GM06990 (cell line): ENCODE results near the gene HOXD12.

ENCODE experiments used
- DNase-seq: peaks from one replicate; pipeline ENCODE4 v3.0.0-alpha.2; 2011; ENCODE audit not compliant: insufficient read length; ENCODE audit errors: extremely low read depth
- H3K27me3 ChIP-seq: replicated peaks from 2 replicates; pipeline ENCODE4 v1.6.0; 2011; ENCODE audit warnings: low read length; ENCODE audit not compliant: control insufficient read depth, insufficient read depth
- H3K36me3 ChIP-seq: 2 replicates; pipeline ENCODE4 v1.5.1; 2011; ENCODE audit warnings: low read length; ENCODE audit not compliant: control insufficient read depth, insufficient read depth
- H3K4me3 ChIP-seq: replicated peaks from 2 replicates; pipeline ENCODE4 v1.5.1; 2011; ENCODE audit warnings: low read depth, mild to moderate bottlenecking, control low read depth, low read length
- CTCF ChIP-seq: IDR thresholded peaks from 2 replicates; pipeline ENCODE4 v1.5.1; 2011; ENCODE audit warnings: low read length, control low read depth, mild to moderate bottlenecking, inconsistent platforms; ENCODE audit not compliant: insufficient read depth, poor library complexity, severe bottlenecking

The HOXD12 gene

DNA sequence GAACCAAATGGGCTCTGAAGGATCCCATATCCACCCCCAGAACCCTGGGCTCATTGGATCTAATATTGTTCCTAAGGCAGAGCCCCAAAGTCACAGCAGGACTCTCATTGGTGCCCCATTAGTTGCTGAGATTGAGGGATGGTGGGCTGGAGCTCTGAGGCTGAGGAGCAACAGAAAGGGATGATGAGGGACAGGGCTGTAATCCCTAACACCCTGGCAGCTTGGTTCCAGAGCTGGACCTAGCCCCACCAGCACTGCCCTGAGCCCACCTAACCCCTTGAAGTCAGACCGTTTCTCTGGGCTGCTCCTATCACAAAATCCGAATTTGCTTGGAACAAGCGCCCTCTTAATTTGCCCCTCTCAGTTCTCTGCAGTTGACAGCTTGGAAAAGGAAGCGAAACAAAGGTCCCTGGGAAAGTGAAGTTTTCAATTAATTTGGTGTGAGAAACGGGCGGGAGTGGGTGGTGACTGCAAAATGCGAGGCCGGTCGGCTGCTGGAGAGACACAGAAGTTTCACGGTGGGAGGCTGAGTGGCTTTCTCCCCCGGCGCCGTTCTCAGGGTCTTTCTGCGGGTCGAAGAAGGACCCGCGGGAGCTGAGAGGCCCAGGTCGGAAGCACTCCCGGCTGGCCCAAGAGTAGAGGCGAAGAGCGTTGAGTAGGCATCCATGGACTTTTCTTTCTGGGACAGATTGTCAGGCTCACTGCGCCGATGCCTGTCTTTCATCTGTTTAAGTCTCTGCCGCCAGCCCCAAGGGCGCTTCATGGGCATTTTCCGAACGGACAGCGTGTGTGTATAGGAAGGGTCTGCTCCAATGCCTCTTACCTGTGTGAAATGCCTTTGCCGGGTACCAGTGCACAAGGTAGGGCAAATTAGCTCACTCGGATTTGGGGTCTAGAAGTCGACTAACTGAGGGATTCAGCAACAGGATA, 8.0 kb upstream of the HOXD12 start:
- DNase-seq: no peak
- Histone ChIP-seq H3K27me3 (peaks cover 3% of the 10 kb centered on the region), H3K36me3 (no peaks in the 10 kb centered on the region), H3K4me3 (no peak overlapping the region)
- no peak for TF ChIP-seq CTCF

DNA sequence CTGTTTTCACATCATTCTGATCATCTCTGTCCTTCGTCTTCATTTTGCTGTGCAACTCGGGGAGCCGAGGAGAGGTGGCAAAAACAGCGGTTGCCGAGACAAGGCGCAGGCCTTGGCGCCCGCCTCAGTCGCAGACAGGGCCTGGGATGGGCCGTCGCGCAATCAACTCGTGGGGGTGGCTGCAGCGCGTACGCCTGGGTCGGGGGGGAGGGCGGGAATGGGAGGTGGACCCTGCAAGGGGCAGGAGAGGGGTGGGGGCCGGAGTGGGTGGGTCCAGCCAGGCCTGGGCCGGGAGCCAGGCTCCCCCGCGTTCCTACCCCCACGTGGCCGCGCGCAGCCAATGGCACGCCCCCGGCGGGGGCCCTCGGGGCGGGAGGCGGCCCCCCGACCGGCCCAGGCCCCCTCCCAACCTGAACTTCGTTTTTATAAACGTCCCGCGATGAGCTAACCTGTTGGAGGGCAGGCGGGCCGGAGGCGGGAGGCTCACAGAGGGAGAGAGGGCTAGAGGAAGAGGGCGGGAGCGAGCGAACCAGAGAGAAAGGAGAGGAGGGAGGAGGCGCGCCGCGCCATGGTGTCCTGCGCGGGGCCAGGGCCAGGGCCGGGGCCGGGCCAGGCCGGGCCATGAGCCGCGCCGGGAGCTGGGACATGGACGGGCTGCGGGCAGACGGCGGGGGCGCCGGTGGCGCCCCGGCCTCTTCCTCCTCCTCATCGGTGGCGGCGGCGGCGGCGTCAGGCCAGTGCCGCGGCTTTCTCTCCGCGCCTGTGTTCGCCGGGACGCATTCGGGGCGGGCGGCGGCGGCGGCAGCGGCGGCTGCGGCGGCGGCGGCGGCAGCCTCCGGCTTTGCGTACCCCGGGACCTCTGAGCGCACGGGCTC, 7.1 kb upstream of the HOXD12 start, which contains the start of gene HOXD13:
Gene HOXD13, plus strand, starts transcription at position 452 of the 875 bp plus-strand sequence. Its CDS starts 170 bp downstream, at position 622.
- no peak for DNase-seq
- Histone ChIP-seq H3K27me3 (peaks cover 3% of the 10 kb centered on the region), H3K4me3 (no peak within 1 kb of the TSS), H3K36me3 (no peaks in the 10 kb centered on the region)
- TF ChIP-seq CTCF: no peak

- peaks cover 1% of the 10 kb centered on the region; the same call in 1 of the 2 replicates for H3K27me3 ChIP-seq
- no peak for TF ChIP-seq CTCF
- H3K4me3 ChIP-seq: no peak overlapping the region
- no peak for DNase-seq
- no peaks in the 10 kb centered on the region for H3K36me3 ChIP-seq
Measured at GRCh38 chr2:176093145-176093897, 6.3 kb upstream of the HOXD12 start.

- Histone ChIP-seq H3K4me3 (no peak overlapping the region), H3K27me3 (peaks cover 1% of the 10 kb centered on the region; the same call in 1 of the 2 replicates), H3K36me3 (no peaks in the 10 kb centered on the region)
- no peak for DNase-seq
- no peak for TF ChIP-seq CTCF
Measured at GRCh38 chr2:176093898-176094249, 5.7 kb upstream of the HOXD12 start.

DNA sequence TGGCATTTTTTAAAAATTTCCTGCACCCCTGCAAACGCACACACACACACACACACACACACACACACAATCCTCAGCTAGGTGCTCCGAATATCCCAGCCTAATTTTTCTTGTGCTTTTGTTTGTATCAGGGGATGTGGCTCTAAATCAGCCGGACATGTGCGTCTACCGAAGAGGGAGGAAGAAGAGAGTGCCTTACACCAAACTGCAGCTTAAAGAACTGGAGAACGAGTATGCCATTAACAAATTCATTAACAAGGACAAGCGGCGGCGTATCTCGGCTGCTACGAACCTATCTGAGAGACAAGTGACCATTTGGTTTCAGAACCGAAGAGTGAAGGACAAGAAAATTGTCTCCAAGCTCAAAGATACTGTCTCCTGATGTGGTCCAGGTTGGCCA, 5.2 kb upstream of the HOXD12 start:
- no peak for TF ChIP-seq CTCF
- Histone ChIP-seq H3K36me3 (no peaks in the 10 kb centered on the region), H3K27me3 (peaks cover 1% of the 10 kb centered on the region; the same call in 1 of the 2 replicates), H3K4me3 (no peak overlapping the region)
- DNase-seq: no peak
